K562 (cell line): Measurements from ENCODE around the gene PPM1F. TPM values are rescaled to one million over a fixed set of nuclear protein-coding genes. Genes with fewer than 3 reads are reported as not detected.

Source experiments
- ARNT ChIP-seq, 2 experiments: fragments of 450-650 bp; IDR thresholded peaks; 2 replicates each; pipeline ENCODE4 v1.6.1; 2016; ENCODE audit warnings: mild to moderate bottlenecking in 1 of 2
- ASH1L ChIP-seq: fragments of 450-650 bp; IDR thresholded peaks from 2 replicates; pipeline ENCODE4 v1.6.1; 2018; ENCODE audit warnings: borderline replicate concordance, mild to moderate bottlenecking, low read depth; ENCODE audit not compliant: partially characterized antibody
- C11orf30 ChIP-seq: fragments of 450-650 bp; IDR thresholded peaks from 2 replicates; pipeline ENCODE4 v1.6.1; 2016; ENCODE audit warnings: low read depth, mild to moderate bottlenecking
- CBFB ChIP-seq: sonication (generic); formaldehyde crosslinking; IDR thresholded peaks from 2 replicates; pipeline ENCODE4 v1.4.0; 2020; ENCODE audit warnings: mild to moderate bottlenecking, missing genetic modification reagents
- ESRRB ChIP-seq: fragments of 250-450 bp; sonication (Bioruptor Pico); IDR thresholded peaks from 2 replicates; pipeline ENCODE4 v1.5.0; 2020; ENCODE audit warnings: mild to moderate bottlenecking, moderate library complexity, borderline replicate concordance
- ETS2 ChIP-seq: IDR thresholded peaks from 2 replicates; pipeline ENCODE4 v1.6.1; 2016; ENCODE audit warnings: borderline replicate concordance, missing genetic modification characterization, mild to moderate bottlenecking, moderate library complexity, missing compliant biosample characterization; ENCODE audit not compliant: poor library complexity, severe bottlenecking
- HNRNPLL ChIP-seq: fragments of 200-400 bp; formaldehyde crosslinking; IDR thresholded peaks from 2 replicates; pipeline ENCODE4 v1.6.1; 2017; ENCODE audit warnings: low read length, low read depth, mild to moderate bottlenecking; ENCODE audit not compliant: poor library complexity, severe bottlenecking
- MCM3 ChIP-seq: fragments of 450-650 bp; IDR thresholded peaks from 2 replicates; pipeline ENCODE4 v1.6.1; 2016
- NFRKB ChIP-seq: fragments of 450-650 bp; IDR thresholded peaks from 2 replicates; pipeline ENCODE4 v1.6.1; 2016; ENCODE audit warnings: low read depth
- OTX1 ChIP-seq: fragments of 450-650 bp; formaldehyde crosslinking; IDR thresholded peaks from 2 replicates; pipeline ENCODE4 v1.4.0; 2022; ENCODE audit warnings: mild to moderate bottlenecking
- PTRF ChIP-seq: fragments of 450-650 bp; IDR thresholded peaks from 2 replicates; pipeline ENCODE4 v1.6.1; 2016; ENCODE audit warnings: mild to moderate bottlenecking, missing genetic modification characterization, missing compliant biosample characterization
- RB1 ChIP-seq: fragments of 450-650 bp; IDR thresholded peaks from 2 replicates; pipeline ENCODE4 v1.6.1; 2017; ENCODE audit warnings: low read depth, mild to moderate bottlenecking
- RBM17 ChIP-seq: fragments of 200-400 bp; formaldehyde crosslinking; IDR thresholded peaks from 2 replicates; pipeline ENCODE4 v1.6.1; 2017; ENCODE audit warnings: low read depth, mild to moderate bottlenecking, low read length, borderline replicate concordance
- SMARCA4 ChIP-seq: fragments of 450-650 bp; IDR thresholded peaks from 2 replicates; pipeline ENCODE4 v1.6.1; 2016
- SNRNP70 ChIP-seq: fragments of 200-400 bp; formaldehyde crosslinking; optimal IDR thresholded peaks from 2 replicates; pipeline ENCODE3; 2017; ENCODE audit warnings: low read depth, low read length
- SOX6 ChIP-seq: fragments of 450-650 bp; IDR thresholded peaks from 2 replicates; pipeline ENCODE4 v1.6.1; 2014; ENCODE audit warnings: mild to moderate bottlenecking
- TAF15 ChIP-seq: fragments of 200-400 bp; formaldehyde crosslinking; IDR thresholded peaks from 2 replicates; pipeline ENCODE4 v1.6.1; 2017; ENCODE audit warnings: mild to moderate bottlenecking, low read depth, low read length, moderate library complexity
- TARDBP ChIP-seq: fragments of 450-650 bp; IDR thresholded peaks from 2 replicates; pipeline ENCODE4 v1.6.1; 2016
- TFE3 ChIP-seq: fragments of 450-650 bp; formaldehyde crosslinking; IDR thresholded peaks from 2 replicates; pipeline ENCODE4 v1.4.0; 2020; ENCODE audit warnings: mild to moderate bottlenecking, mixed read lengths
- U2AF2 ChIP-seq: fragments of 200-400 bp; formaldehyde crosslinking; optimal IDR thresholded peaks from 2 replicates; pipeline ENCODE3; 2017; ENCODE audit warnings: low read depth, mild to moderate bottlenecking, low read length
- ZBTB43 ChIP-seq: sonication (generic); formaldehyde crosslinking; IDR thresholded peaks from 2 replicates; pipeline ENCODE4 v1.8.0; 2023; ENCODE audit warnings: mild to moderate bottlenecking, missing genetic modification reagents
- ZNF197 ChIP-seq: fragments of 200-800 bp; sonication (Bioruptor generic); IDR thresholded peaks from 2 replicates; pipeline ENCODE4 v1.6.1; 2016; ENCODE audit warnings: low read depth, missing genetic modification characterization, missing compliant biosample characterization
- ZNF274 ChIP-seq: IDR thresholded peaks from 2 replicates; pipeline ENCODE4 v1.6.1; 2011; ENCODE audit warnings: low read depth, mild to moderate bottlenecking, low read length, moderate library complexity, borderline replicate concordance
- ZNF282 ChIP-seq: sonication (generic); formaldehyde crosslinking; IDR thresholded peaks from 2 replicates; pipeline ENCODE4 v1.8.1; 2023; ENCODE audit warnings: missing genetic modification reagents
- ZNF408 ChIP-seq: fragments of 250-450 bp; sonication (Bioruptor Pico); IDR thresholded peaks from 2 replicates; pipeline ENCODE4 v1.4.0; 2020; ENCODE audit warnings: low read depth, mild to moderate bottlenecking, moderate library complexity
- ZNF586 ChIP-seq: fragments of 450-650 bp; formaldehyde crosslinking; conservative IDR thresholded peaks from 2 replicates; pipeline ENCODE4 v1.4.0; 2020; ENCODE audit warnings: mild to moderate bottlenecking, moderate library complexity
- ZNF766 ChIP-seq: fragments of 200-800 bp; sonication (Bioruptor generic); conservative IDR thresholded peaks from 2 replicates; pipeline ENCODE4 v1.6.1; 2016; ENCODE audit warnings: missing genetic modification characterization, missing compliant biosample characterization
- polyA plus RNA-seq, 8 experiments: library from polyadenylated mRNA; depleted of rRNA in 4 of 8; stranded (reverse) in 5 of 8; unstranded in 3 of 8; fragments of >200 nt; fragmentation: Nextera tagmentation in 2 of 8; fragmentation: Illumina TruSeq in 1 of 8; extraction: Ambion mirVana in 2 of 8; extraction: Trizol in 1 of 8; gene quantifications; 2 replicates each; pipeline versions ENCODE4 v1.2.1 to v1.2.3, GENCODE V29; 2011 to 2014; ENCODE audit warnings: inconsistent platforms in 1 of 8, missing spikeins in 1 of 8
- total RNA-seq, 7 experiments: library from RNA; depleted of rRNA in 6 of 7; stranded (reverse); fragments of >200 nt in 6 of 7; fragmentation: Illumina TruSeq in 2 of 7; extraction: Trizol in 2 of 7; gene quantifications; 2 replicates each; pipeline versions ENCODE4 v1.2.1 to v1.2.3, GENCODE V29; 2011 to 2021; ENCODE audit warnings: low replicate concordance in 1 of 7
- TF ChIP-seq, protein P1 (sequence below): IDR thresholded peaks from 2 replicates; pipeline ENCODE4 v1.6.1; 2016; ENCODE audit warnings: missing genetic modification characterization, missing compliant biosample characterization

Gene PPM1F
- total and polyA plus RNA-seq, 9 of the 15 experiments (the other 6 are each of a cell fraction or from before 2014, with no cell fraction given) = 2.1 to 159 (median 64.0) TPM

GRCh38 chr22:21967693-21968271 lies 15.1 kb upstream of the PPM1F start (continued):
- TF ChIP-seq C11orf30 (no peak), ZNF282 (CRISPR knock-in tag) (0 out of 2 replicates have a peak, but pooled peaks have one; percentile 18), ZNF766 (CRISPR knock-in tag) (no peak), ESRRB (peak; percentile 72; the same call in 1 of the 2 replicates), U2AF2 (no peak), ZNF408 (CRISPR knock-in tag) (0 out of 2 replicates have a peak, but pooled peaks have one; percentile 13), SMARCA4 (no peak), ZNF274 (no peak), ETS2 (no peak), TFE3 (CRISPR knock-in tag) (no peak), ASH1L (no peak), RB1 (no peak), TAF15 (0 out of 2 replicates have a peak, but pooled peaks have one; percentile 81), OTX1 (no peak), RBM17 (no peak), TARDBP (no peak), ZNF197 (no peak), NFRKB (no peak), MCM3 (no peak), HNRNPLL (no peak), SNRNP70 (no peak), ZNF586 (CRISPR knock-in tag) (no peak), ARNT (IDR thresholded peaks at IDR 0.05) (no peak), PTRF (tag) (no peak), SOX6 (no peak), ZBTB43 (no peak), CBFB (CRISPR knock-in tag) (no peak)
- TF ChIP-seq, protein P1, sequence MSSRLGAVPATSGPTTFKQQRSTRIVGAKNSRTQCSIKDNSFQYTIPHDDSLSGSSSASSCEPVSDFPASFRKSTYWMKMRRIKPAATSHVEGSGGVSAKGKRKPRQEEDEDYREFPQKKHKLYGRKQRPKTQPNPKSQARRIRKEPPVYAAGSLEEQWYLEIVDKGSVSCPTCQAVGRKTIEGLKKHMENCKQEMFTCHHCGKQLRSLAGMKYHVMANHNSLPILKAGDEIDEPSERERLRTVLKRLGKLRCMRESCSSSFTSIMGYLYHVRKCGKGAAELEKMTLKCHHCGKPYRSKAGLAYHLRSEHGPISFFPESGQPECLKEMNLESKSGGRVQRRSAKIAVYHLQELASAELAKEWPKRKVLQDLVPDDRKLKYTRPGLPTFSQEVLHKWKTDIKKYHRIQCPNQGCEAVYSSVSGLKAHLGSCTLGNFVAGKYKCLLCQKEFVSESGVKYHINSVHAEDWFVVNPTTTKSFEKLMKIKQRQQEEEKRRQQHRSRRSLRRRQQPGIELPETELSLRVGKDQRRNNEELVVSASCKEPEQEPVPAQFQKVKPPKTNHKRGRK (tag) = no peak
